Vagina (tissue), 2 donors: Measurements from ENCODE around the gene HAGH.

ENCODE experiments used
- POLR2A ChIP-seq, 2 donors: fragments of 450-650 bp; IDR thresholded peaks; one replicate each; pipeline ENCODE4 v1.6.1; 2017; ENCODE audit warnings: antibody characterized with exemption in 2 of 2, mild to moderate bottlenecking in 2 of 2, moderate library complexity in 2 of 2
- POLR2AphosphoS5 ChIP-seq, 2 donors: sonication (generic); formaldehyde crosslinking; IDR thresholded peaks; one replicate each; pipeline ENCODE4 v1.9.0; 2017; ENCODE audit warnings: antibody characterized with exemption in 2 of 2, mild to moderate bottlenecking in 2 of 2, low read depth in 1 of 2; ENCODE audit not compliant: insufficient read depth in 1 of 2
- TF ChIP-seq, protein P1 (sequence below), 3 experiments: fragments of 450-650 bp in 2 of 3; fragments of 200-600 bp in 1 of 3; sonication (generic) in 1 of 3; IDR thresholded peaks; one replicate each; pipeline ENCODE4 v1.5.1; 2017 to 2019; ENCODE audit warnings: antibody characterized with exemption in 3 of 3, mild to moderate bottlenecking in 2 of 3, moderate library complexity in 2 of 3

DNA sequence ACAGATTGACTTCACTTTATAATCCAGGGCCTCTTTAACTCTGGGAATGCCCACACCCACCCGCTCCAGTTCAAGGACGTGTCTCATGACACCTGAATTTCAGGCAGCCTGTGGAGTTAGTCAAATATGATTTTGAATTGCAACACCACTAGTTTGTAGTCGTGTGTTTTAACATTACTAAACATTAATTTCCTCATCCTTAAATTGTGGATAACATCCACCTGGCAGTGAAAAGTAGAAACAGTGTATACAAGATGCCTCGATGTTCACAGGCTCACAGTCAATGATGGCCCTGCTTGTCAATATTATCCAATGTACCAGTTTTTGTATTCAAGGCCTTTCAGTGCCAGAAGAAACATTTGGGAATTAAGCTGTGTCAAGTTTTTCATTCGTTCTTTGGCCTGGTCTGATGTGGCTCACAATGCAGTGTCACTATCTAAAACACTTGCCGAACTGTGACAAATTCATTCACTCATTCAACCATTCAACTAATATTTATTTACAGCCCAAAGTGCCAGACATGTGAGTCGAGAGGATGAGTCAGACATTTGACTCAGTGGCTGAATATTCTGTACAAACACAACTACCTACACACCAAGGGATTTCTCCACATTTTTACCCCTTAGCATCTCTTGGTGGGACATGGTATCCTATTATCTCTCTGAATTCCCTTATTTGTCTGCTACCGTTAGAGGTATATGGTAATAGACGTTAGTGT lies 43.9 kb upstream of the HAGH start:
- TF ChIP-seq, protein P1, sequence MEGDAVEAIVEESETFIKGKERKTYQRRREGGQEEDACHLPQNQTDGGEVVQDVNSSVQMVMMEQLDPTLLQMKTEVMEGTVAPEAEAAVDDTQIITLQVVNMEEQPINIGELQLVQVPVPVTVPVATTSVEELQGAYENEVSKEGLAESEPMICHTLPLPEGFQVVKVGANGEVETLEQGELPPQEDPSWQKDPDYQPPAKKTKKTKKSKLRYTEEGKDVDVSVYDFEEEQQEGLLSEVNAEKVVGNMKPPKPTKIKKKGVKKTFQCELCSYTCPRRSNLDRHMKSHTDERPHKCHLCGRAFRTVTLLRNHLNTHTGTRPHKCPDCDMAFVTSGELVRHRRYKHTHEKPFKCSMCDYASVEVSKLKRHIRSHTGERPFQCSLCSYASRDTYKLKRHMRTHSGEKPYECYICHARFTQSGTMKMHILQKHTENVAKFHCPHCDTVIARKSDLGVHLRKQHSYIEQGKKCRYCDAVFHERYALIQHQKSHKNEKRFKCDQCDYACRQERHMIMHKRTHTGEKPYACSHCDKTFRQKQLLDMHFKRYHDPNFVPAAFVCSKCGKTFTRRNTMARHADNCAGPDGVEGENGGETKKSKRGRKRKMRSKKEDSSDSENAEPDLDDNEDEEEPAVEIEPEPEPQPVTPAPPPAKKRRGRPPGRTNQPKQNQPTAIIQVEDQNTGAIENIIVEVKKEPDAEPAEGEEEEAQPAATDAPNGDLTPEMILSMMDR (IDR thresholded peaks at IDR 0.05) = no peak
- TF ChIP-seq POLR2AphosphoS5 (IDR thresholded peaks at IDR 0.05; ENCODE audit: insufficient read depth in 1 of 2, low read depth in 1 of 2) (peak in 1 of 2 donors; percentile 47), POLR2A (IDR thresholded peaks at IDR 0.05) (no peak)
